NCI-H1436 treated with DMSO at 0.1 percent for 48 hours (cell line): ENCODE measurements around the gene GARNL3.

Experiments used
- DNase-seq: peaks from one replicate; lab custom pipeline; 2025; lab: John Stamatoyannopoulos, UW

The GARNL3 gene

DNA sequence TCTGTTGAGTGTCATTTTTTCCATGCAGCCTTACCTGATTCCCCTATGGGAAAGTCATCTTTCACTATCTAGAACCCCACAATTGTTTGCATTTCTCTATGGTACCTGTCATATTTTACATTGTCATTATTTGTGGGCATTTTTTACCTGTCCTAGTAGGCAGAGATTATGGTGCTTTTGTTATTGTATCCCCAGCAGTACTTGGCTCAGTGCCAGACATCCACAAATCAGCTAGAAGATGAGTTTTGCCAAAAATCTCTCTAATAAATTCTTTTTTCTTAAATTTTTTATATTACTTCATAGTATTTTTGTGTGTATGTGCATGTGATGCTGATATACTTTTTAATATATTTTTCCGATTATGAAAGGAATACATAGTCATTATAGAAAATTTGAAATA, 13.2 kb downstream of the GARNL3 start:
- no peak for DNase-seq

DNA sequence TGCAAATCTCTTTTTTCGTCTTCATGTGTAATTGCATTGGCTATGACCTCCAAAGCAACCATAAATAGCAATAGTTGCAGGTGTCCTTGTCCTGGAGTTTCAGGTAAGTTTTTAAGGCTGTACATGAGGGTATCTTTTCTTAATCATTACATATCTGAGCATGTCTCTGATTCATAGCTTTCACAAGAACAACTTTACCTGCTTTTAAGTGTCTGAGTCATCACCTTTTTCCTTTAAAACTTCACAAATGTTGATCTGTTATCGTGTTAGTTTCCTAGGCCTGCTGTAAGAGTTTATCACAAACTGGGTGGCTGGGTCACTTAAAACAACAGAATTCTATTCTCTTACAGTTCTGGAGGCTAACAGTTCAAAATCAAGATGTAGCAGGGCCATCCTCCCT, 13.8 kb downstream of the GARNL3 start:
- DNase-seq = no peak

DNA sequence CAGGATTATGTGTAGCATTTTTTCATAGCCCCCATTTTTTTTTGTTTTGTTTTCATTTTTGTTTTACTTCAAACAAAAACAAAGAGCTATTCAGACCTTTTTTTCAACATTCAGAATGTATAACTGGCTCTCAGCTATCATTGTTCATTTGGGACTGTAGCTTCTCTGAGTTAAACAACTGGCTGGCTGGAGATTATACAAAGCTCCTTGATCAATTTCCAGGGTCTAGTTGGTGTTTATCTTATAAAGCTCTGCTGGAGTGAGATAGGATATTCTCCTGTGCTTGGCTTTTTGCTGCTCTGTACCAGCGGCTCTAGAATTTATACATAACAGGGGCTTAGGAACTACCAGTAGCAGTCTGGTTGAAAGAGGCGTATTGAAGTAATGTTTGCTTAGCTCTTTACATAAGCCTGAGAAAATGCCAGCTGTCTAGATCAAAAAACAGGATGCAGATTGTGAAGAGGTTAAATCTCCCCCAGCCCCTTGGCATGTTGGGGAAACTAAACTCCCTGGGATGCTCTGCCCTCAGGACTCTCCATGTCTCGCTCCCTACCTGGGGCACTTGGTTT, 15.2 kb downstream of the GARNL3 start:
- DNase-seq = no peak

- DNase-seq = no peak
Observed at GRCh38 chr9:127280880-127281660, 16.5 kb downstream of the GARNL3 start.

DNA sequence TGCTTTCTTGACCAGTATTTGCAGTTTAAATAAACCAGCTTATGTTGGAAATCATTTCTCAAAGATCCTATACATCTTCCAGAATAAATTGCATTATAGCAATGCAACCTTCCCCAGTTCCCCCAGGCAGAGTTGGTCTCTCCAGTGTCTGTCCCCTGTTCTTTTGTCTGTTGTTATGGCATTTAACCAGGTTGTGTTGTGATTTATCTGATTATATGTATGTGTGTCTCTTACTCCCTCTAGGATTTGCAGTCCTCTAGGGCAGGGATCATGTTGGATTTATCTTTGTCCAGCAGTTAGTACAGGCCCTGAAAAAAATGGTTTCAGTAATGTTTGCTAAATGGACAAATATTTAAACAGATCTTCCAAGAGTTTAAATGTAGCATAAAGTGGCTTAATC, 17.3 kb downstream of the GARNL3 start:
- DNase-seq = no peak

- no peak for DNase-seq
Observed at GRCh38 chr9:127282611-127283010, 18.0 kb downstream of the GARNL3 start.

GRCh38 chr9:127283135-127283534, 18.6 kb downstream of the GARNL3 start:
- DNase-seq = no peak

DNA sequence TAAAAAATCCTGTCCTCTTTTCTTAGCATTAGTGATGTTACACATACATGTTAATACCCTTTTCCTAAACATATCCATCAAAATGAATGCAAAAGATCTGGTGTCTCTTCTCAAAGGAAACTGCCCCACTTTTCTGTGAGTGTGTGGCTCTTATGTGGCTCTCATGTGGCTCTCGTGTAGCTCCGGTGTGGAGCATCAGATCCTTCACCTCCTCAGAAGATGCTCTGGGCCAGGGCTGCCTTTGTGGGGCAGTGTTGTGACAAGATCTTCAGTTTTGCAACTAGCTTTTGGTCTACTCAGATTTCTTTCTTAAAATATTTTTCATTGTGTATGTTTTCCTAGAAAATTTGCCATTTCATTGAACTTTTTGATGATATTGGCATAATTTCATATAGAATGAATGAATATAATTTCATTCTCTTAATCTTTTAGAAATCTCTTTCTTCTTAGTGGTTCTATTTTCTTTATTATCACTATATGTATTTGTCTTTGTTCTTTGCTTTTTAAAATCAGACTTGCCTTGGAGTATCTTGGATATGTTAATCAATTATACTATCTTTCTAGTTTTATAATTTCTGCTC, 19.4 kb downstream of the GARNL3 start:
- no peak for DNase-seq

DNA sequence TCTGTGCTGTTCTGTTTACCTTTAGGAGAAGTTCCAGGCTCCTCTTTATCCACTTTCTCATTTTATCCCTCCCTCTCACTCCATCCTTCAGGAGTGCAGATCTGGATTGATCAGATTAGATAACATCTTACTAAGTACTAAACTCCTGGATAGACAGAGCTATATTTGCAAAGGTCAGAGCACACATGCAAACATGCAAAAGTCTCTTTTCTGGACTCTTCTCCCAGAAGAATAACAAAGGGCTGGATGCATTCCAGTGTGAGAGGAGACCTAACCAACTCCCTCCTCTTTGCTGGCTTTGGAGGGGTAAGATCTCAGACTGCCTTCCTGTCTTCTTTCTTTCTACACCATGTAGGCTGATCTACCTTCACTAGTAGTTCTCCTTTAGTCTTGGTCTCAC, 21.4 kb downstream of the GARNL3 start:
- DNase-seq = no peak

DNA sequence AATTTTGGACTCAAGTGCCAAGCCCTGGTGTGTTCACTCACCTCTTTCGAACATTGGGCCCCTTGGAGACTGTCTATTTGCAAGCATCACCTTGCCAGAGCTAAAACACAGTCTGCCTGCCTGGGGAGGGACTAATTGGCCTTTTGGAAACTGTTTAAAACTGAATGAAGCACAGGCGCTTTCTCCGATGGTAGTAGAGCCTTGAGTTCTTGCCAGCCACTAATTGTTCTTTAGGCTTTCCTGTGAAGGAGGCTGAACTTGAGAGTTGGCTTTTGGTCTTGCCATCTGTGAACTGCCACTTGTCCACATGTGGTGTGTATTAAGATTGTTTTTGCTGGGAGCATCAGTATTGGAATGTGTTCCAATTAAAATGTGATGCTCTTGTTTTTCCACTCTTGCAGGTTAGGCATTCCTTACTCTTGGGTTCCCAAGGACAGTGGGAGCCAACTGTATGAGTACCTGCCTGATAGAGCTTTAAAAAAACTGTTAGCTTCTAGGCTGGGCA, 26.0 kb downstream of the GARNL3 start:
- DNase-seq = no peak

- no peak for DNase-seq
Observed at GRCh38 chr9:127291246-127291778, 26.7 kb downstream of the GARNL3 start.

GRCh38 chr9:127292415-127292814, 27.8 kb downstream of the GARNL3 start:
- DNase-seq = no peak

GRCh38 chr9:127293328-127293727, 28.8 kb downstream of the GARNL3 start:
- no peak for DNase-seq

DNA sequence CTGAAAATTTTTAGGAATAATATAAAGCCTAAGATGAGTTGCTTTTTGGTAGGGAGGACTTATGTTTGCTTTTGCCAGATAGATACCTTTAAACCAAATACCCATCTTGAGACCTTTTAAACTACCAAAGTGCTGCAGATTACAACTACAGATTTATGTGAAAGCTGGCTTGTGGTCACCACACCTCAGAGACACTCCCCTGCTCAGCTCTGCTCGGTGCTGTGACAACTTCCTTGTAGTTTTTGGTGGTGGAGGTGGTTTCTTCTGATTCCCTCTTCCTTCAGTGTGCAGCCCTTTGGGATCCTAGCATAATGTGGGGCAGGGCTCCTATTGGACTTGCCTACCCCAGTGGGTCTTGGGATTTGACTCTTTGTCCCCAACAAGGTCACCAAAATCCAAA, 29.2 kb downstream of the GARNL3 start:
- no peak for DNase-seq

DNA sequence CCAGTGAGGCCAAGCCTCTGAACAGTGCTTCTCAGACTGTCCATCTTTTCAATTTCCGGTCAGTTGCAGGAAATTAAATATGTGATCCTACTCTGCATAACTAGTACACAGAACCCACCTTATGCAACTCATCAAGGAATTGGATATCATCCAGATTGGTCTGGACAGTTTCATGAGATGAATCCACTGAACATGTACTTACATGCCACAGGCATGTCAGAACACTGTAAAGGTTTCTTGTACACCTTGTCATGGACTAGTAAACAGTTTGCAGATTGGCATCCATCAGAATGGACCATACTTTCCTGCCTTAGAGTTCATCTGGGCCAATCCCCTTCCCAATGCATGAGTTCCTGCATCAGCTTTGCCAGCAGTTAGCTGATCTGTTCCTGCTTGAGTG, 30.4 kb downstream of the GARNL3 start:
- DNase-seq = no peak

- no peak for DNase-seq
Observed at GRCh38 chr9:127300886-127301447, 36.4 kb downstream of the GARNL3 start.

GRCh38 chr9:127303830-127304229, 39.3 kb downstream of the GARNL3 start:
- DNase-seq = no peak

- DNase-seq = no peak
Observed at GRCh38 chr9:127305206-127305837, 40.7 kb downstream of the GARNL3 start.

- no peak for DNase-seq
Observed at GRCh38 chr9:127305838-127306226, 41.3 kb downstream of the GARNL3 start.

DNA sequence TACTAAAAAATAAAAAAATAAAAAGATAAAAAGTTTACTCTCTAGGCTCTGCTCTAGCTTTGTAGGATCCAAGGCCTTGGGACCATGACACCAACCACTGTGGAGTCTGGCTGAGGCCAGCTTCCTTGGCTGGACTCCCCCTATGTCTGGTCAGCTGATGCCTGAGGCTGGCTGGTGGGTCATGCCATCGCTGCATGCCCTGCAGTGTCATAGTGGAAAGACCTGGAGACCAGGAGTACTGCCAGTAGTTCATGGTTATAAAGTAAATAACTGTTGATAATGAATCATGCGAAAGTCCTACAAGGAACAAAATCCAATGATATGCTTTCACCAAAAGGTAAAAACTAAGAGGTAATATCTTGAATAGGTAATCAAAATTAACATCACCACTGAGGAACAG, 43.2 kb downstream of the GARNL3 start:
- DNase-seq = no peak

- no peak for DNase-seq
Observed at GRCh38 chr9:127308652-127309434, 44.3 kb downstream of the GARNL3 start.

- no peak for DNase-seq
Observed at GRCh38 chr9:127309715-127310114, 45.1 kb downstream of the GARNL3 start.
